GM19452 (cell line): Measurements from ENCODE around the gene OPN1MW3.
"Not testable (repeated sequence)": the region's sequence is repeated elsewhere in the genome, so short reads cannot be mapped to it uniquely, and the experiment has no call there.

Source experiments
- ATAC-seq: cut with Tn5 transposase; IDR thresholded peaks from one replicate; pipeline ENCODE4 v1.9.1; 2021; ENCODE audit not compliant: unreplicated experiment

OPN1MW3 gene

DNA sequence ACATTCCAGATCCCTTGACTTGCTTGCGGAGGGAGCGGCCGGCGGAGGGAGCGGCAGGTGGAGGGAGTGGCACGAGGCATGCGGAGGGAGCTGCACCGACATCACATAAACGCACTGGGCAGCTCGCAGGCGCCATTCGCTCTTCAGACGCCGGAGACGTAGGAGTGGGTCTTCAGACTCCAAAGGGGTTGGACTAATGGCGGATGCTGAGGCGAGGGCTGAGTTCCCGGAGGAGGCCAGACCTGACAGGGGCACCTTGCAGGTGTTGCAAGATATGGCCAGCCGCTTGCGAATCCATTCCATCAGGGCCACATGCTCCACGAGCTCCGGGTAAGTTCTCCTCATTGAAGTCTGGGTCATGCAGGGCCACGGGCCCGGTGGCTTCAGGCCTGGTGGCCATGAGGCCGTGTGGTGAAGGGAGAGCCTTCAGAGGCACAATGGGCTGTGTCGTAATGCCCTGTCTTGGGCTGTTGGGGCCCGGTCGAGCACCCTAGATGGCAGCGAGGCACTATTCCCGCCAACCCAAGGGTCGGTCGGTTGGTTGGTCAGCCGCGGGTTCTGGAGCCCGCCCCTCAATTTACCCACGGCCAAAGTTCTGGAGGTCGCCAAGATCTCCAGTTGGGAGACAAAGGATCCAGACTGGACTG lies 38.4 kb downstream of the OPN1MW3 start, which contains the start of gene TKTL1:
TSS of gene TKTL1 (plus strand) at position 132 of the 647 bp plus-strand sequence. CDS start at position 197, 65 bp downstream.
- ATAC-seq, result no peak

DNA sequence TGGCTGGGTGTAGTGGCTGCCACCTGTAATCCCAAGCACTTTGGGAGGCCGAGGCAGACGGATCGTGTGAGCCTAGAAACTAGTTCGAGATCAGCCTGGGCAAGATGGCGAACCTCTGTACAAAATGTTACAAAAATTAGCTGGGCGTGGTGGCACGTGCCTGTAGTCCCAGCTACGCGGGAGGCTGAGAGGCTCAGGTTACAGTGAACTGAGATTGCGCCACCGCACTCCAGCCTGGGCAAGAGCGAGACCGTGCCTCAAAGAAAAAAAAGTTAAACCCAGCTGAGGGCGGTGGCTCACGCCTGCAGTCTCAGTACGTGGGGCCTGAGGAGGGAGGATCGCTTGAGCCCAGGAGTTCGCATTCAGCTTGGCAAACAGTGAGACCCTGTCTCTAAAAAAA lies 39.3 kb downstream of the OPN1MW3 start:
- ATAC-seq, result no peak

DNA sequence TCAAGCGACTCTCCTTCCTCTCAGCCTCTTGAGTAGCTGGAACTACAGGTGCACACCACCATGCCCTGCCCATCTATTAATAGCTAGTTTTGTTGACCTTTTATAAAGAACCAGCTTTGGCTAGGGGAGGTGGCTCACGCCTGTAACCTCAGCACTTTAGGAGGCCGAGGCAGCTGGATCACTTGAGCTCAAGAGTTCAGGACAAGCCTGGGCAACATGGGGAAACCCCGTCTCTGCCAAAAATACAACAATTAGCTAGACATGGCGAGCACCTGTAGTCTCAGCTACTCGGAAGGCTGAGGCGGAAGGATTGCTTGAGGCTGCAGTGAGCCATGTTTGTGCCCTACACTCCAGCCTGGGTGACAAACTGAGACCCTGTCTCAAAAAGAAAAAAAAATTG lies 40.9 kb downstream of the OPN1MW3 start:
- no peak for ATAC-seq

DNA sequence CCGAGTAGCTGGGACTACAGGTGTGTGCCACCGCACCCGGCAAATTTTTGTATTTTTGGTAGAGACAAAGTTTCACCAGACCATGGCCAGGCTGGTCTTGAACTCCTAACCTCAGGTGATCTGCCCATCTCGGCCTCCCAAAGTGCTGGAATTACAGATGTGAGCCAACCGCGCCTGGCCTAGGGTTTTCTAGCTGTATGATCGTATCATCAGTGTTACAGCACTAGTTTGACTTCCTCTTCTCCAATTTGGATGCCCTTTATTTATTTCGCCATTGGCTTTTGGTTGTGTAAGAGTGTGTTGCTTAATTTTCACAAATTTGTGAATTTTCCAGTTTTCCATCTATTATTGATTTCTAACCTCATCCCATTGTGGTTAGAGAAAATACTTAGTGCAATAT lies 43.4 kb downstream of the OPN1MW3 start:
- no peak for ATAC-seq

DNA sequence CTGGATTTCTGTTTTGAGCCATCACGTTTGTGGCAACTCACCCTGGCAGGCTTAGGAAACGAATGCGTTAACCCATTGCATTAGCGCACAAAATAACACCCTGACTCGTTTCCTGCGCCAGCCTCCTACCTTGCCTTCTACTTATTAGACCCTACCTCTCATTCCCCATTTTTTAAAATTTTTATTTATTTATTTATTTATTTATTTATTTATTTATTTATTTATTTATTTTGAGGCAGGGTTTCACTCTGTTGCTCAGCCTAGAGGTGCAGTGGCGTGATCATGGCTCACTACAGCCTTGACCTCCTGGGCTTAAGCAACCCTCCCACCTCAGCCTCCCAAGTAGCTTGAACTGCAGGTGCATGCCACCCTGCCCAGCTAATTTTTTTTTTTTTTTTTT lies 45.6 kb downstream of the OPN1MW3 start:
- not testable (repeated sequence) for ATAC-seq

DNA sequence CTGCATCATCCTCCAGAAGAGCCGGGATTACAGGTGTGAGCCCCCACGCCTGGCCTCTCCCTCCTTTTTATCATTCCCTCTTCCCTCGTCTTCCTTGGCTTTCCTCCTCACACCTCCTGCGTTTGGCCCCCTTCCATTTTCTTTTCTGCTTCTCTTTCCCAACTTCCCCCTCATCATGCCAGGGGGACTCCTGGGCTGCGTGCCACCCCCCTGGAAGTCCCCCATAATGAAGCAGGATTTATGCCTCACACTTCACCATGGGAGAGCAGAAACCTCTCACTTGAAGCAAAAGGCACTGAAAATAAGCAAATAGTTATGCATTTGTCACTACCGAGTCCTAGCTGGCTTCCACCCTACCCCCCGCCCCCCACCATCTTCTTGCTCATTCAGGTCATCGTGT lies 46.1 kb downstream of the OPN1MW3 start:
- ATAC-seq, result no peak

DNA sequence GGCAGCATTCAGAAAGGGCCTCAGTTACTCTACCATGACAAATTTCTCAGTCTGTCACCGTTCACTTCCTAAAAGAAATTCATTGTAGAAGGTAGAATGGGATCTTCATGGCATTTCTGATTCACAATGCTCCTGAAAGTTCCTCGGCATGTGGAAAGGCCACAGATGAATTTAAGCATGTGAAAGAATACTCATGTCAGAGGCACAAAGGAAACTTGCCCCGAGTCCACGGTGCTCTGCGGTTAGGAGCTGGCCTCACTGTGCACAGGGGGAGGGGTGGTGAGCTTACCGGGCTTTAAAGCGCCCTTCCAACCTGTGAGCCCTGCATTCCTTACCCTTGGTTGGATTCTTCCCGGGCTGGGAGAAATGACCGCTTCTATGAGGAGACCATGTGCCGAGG lies 47.5 kb downstream of the OPN1MW3 start:
- ATAC-seq, result no peak

DNA sequence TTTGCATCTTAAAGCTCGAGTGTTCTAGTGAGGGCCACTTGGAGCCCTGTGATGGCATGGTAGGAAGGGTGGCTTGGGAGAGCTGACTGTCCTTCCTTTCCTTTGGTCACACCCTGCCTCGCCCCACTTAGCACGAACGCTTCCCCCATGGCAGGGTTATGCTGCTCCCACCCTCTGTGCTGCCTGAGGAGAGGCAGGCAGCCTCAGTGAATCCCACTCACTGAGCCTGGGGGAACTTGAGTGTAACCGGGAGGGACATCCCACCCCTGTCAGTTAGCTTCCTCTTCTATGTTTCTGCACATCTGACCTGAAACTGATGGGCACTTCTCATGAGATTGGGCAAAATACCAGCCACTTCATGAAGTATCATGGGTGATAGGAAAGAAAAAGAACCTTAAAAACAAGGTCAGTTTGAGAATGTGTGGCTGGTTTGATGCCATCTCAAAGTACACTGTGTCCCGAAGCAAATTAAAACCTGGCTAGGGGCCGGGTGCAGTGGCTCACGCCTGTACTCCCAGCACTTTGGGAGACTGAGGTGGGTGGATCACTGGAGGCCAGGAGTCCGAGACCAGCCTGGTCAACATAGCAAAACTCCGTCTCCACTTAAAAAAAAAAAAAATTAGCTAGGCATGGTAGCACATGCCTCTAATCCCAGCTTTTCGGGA lies 48.3 kb downstream of the OPN1MW3 start:
- ATAC-seq, result no peak

DNA sequence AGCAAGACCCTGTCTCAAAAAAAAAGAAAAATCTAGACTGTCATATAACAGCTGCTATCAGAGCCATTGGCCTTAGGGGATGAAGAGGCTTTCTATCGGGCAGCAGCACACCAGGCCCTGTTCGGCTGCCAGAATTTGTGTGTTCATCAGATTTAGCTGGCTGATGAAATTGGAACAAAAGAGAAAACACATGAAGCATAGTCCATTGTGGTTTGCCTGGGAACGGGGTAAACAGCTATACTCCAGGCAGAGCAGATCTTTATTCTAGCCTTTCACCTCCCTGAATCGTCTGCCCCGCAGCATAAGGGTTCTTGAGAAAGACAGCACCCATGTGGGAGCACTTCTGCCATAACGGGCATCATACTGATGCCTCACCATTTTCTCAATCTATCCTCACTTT lies 49.8 kb downstream of the OPN1MW3 start:
- no peak for ATAC-seq

DNA sequence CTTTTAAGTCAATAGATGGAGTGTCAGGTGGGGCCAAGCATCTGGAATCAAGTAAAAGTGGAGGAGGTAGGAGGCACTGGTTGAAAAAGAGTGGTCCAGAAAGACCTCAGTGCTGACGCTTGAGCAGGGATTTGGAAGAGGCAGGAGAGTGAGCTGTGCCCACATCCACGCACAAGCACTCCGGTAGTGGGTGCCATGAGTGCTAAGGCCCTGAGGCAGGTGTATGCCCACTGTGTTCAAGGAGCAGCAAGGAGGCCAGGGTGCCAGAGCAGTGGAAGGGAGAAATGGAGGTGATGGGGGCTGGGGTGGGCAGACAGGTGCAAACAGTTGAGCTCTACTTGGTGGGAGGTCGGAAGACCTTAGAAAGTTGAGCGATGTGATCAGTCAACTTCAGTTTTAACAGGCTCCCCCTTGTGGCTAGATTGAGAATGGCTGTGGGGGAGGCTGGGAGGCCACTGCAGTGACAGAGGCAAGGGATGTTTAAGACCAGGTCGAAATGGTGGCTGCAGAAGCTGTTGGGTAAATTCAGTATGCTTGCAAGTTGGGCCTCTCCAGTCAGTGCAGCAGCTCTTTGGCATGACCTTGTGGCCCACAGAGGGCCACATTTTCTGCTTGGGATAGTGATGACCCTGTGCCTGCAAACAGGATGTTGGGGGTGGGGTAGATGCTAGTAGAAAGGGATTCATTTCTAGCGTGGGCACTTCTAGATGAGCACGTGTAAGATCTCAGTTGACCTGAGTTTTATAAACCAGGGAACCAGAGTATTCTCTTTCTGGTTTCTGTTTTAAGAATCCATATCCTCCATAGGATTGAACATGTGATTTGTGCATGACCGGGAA lies 50.9 kb downstream of the OPN1MW3 start:
- ATAC-seq, result no peak

DNA sequence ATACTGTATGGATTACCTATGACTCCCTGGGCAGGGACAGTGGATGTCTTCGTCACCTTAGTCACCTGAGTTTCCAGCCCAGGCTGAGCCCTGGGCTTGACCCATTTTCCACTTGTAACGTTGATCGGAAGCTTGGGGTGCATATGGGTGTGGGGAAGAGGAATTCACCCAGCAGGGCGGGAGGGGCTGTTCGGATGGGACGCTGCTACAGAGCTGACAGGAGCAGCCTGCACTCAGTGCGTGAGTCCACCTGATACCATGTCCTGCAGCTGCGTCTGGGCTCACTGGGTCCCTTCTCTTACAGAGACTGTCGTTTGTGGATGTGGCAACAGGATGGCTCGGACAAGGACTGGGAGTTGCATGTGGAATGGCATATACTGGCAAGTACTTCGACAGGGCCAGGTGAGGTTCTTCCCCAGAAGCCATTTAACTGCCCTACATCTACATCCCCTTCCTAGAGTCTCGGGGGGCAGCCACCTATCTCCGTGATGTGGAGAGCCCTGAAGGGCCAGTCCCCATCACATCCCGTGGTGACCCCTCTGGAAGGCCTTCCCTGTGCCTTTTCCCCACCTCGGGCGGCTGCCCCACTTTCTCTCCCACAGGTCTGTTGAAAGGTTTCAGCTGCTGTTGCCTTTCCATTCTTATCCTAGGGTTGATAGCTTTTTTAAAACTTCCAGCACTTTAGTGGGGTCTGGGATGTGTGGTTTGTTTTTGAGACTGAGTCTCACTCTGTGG lies 51.8 kb downstream of the OPN1MW3 start:
- no peak for ATAC-seq

DNA sequence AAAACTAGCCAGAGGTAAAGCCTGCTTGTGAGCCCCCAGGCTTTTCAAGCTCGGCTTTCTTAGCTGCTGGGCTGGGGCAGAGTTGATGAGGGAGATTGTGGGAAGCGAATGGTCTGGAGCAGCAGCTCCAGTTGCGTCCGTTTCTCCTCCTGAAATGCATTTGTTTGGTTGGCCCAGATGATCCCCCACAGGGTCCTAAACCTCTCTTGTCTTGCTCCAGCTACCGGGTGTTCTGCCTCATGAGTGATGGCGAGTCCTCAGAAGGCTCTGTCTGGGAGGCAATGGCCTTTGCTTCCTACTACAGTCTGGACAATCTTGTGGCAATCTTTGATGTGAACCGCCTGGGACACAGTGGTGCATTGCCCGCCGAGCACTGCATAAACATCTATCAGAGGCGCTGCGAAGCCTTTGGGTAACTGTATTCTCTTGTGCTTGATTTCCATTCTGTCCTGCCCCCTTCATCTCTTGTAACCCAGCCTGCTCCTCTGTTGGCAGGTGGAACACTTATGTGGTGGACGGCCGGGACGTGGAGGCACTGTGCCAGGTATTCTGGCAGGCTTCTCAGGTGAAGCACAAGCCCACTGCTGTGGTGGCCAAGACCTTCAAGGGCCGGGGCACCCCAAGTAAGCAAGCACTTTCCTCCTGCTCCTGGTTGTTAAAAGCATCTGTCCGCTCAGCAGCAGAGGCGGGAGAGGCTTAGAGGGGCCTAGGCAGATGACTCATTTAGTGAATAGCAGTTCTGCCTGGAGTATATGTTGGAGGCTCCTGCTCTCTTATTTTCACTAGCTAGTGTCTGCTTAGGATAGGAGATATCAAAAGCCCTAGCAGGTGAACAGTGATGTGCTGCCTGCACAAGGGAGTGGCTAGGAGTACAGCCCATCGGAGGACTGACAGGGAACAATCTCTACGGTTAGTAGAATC lies 53.5 kb downstream of the OPN1MW3 start:
- no peak for ATAC-seq

DNA sequence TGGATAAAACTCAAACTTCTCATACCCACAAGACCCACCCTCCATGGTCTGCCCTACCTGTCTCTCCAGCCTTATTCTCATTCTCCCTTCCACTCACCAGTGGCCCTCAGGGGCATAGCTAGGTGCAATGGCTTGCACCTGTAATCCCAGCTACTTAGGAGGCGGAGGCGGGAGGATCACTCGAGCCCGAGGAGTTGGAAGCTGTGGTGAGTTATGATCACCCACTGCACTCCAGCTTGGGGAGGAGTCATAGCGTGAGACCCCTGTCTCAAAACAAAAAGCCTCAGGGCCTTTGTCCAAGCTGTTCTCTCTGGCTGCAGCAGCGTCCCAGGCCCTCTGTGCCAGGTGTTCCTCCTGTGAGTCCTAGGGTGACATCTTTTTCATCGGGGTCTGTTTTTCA lies 54.7 kb downstream of the OPN1MW3 start:
- ATAC-seq, result no peak

DNA sequence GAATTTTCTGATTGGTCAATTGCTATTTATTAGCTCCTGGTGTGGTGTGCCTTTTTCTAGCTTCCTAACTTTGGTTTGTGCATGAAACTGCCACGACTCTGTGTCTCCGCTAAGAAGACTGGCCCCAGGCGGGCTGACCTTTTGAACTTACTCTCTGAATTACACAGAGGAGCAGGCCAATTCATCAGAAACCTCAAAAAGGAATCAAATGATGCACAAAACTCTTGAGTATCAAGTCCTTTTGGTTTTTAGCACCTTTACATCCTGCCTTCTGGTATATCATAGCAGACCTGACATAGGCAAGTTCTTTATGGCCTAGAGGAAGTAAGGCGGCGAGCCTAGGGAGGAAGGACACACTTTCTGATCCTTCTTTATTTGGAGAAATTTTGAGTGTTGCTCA lies 55.8 kb downstream of the OPN1MW3 start:
- no peak for ATAC-seq

DNA sequence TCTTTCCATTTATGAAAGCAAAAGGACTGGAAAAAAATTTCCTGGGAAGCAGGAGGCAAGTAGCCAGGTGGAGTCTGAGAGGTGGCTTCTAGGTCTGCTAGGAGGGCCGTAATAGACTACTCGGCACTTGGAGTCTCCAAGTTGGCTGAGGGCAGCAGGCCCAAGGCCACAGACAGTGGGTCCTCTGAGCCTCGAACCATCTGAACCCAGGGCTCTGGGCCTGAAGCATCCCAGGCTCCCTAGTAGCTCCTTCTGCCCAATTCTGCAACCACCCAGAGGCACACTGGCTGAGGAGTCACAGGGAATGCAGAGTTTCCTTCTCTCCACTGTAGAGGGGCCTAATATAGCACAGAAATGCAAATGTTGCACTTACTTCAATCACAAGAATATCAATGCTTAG lies 58.0 kb downstream of the OPN1MW3 start:
- no peak for ATAC-seq

DNA sequence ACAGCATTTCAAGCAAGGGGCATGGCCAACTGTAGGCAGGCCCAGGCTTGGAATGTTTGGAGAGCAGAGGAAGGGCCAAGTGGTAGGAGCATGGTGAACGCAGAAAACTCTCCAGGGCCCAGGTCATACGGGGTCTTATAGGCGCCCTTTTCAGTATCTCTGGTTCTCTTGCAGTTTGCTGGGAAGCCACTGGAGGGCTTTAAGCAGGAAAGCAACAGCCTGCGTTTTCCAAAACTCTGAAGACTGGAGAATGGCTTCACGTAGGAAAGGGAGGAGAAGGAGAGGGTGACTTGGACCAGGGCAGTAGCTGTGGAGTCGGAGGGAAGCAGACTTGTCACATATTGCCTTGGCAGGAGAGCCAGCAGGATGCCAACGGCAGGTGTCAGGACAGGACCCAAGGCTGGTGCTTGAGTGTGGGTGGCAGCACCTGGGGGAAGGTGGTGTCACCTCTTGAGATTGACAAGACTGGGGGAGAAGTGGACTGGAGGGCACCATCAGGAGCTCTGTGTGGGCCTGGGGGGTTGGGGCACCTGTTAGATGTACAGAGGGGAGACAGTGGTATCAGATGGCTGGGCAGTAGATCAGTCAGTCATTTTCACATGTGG lies 60.1 kb downstream of the OPN1MW3 start:
- no peak for ATAC-seq

DNA sequence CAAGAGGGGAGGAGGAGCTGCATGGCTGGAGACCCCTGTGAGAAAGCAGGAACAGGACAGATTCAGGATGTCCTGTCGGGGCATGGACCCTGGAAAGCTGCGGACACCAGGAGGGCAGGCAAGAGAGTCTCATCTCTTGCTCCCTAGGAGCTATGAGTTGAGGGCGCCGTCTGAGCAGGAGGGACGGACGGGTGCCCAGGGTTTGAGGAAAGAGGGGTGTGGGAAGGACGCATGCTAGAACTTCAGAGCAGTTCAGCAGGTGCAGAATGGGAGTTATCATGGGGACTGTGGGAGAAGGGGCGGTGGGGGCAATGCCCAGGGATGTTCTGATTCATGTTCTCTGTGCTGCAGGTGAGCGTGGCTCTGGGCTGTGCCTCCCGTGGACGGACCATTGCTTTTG lies 63.0 kb downstream of the OPN1MW3 start:
- ATAC-seq, result no peak
